ENCODE results near the gene GREB1L. TPM values are rescaled to one million over a fixed set of nuclear protein-coding genes. Genes with fewer than 3 reads are reported as not detected.

The GREB1L gene
- polyA plus RNA-seq, 1 donor from 2014 or later: 23.3 TPM

- H3K9me3 ChIP-seq (ENCODE audit: low read length): no peaks in the 10 kb centered on the region
- H3K36me3 ChIP-seq (ENCODE audit: insufficient read depth, low read length): no peaks in the 10 kb centered on the region
- H3K4me3 ChIP-seq (ENCODE audit: low read length): no peak overlapping the region
- H2AFZ ChIP-seq (ENCODE audit: low read depth, low read length): no peak overlapping the region
- no peaks in the 10 kb centered on the region for H3F3A ChIP-seq (ENCODE audit: insufficient read depth, low read length, poor library complexity, severe bottlenecking)
- H3K9ac ChIP-seq (ENCODE audit: low read length): no peak overlapping the region
- TF ChIP-seq RAD21 (conservative IDR thresholded peaks at IDR 0.05): no peak
- TF ChIP-seq POLR2AphosphoS5 (IDR thresholded peaks at IDR 0.05): no peak
- no peak for TF ChIP-seq EZH2 (IDR thresholded peaks at IDR 0.05; ENCODE audit: borderline replicate concordance, insufficient read depth, low read length, poor library complexity, severe bottlenecking)
- TF ChIP-seq REST (IDR thresholded peaks at IDR 0.05; ENCODE audit: borderline replicate concordance): no peak
- TF ChIP-seq SMC3 (conservative IDR thresholded peaks at IDR 0.05; ENCODE audit: poor library complexity): no peak
- H3K4me2 ChIP-seq (ENCODE audit: low read length): no peak overlapping the region
- no peaks in the 10 kb centered on the region for H3K79me2 ChIP-seq (replicated peaks; ENCODE audit: insufficient read depth, low read length)
- no peak overlapping the region for H3K27ac ChIP-seq (ENCODE audit: low read length)
- no peaks in the 10 kb centered on the region for H3K9me2 ChIP-seq (ENCODE audit: insufficient read depth, low read length)
- no peaks in the 10 kb centered on the region for H4K20me1 ChIP-seq (ENCODE audit: insufficient read depth)
- no peaks in the 10 kb centered on the region for H3K27me3 ChIP-seq (ENCODE audit: insufficient read depth, low read depth, low read length)
Observed at GRCh38 chr18:21484851-21485636, 243.0 kb downstream of the GREB1L start.

DNA sequence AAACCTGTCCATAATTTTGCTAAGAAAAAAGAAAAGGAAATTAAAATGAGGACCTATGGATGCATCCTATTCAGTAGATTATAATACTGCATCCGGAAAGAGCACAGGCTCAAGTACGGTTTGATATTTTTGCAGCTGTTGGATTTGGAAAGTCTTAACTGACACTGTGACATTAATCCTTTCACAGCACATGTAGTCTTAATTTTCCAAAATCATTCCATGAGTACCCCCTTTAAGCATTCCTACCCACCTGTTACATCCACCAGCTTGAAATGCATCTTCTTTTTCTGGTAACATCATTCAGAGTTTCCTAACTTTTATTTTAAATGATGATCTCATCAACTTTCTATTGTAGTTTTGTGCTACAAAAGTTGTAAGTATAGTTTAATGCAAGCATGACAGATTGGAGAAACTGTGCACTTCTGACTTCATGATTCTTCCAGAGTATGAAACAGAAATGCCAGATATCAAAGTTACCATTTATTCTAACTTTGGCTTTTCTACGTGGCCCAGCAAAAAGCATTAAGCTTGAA is 244.9 kb downstream of the GREB1L start:
- no peaks in the 10 kb centered on the region for H3F3A ChIP-seq (ENCODE audit: insufficient read depth, low read length, poor library complexity, severe bottlenecking)
- H3K36me3 ChIP-seq (ENCODE audit: insufficient read depth, low read length): peaks cover 7% of the 10 kb centered on the region
- H3K9ac ChIP-seq (ENCODE audit: low read length): no peak overlapping the region
- no peak overlapping the region for H3K4me2 ChIP-seq (ENCODE audit: low read length)
- no peaks in the 10 kb centered on the region for H3K27me3 ChIP-seq (ENCODE audit: insufficient read depth, low read depth, low read length)
- no peaks in the 10 kb centered on the region for H3K79me2 ChIP-seq (replicated peaks; ENCODE audit: insufficient read depth, low read length)
- H3K9me3 ChIP-seq (ENCODE audit: low read length): no peaks in the 10 kb centered on the region
- no peaks in the 10 kb centered on the region for H4K20me1 ChIP-seq (ENCODE audit: insufficient read depth)
- H2AFZ ChIP-seq (ENCODE audit: low read depth, low read length): no peak overlapping the region
- no peak overlapping the region for H3K27ac ChIP-seq (ENCODE audit: low read length)
- TF ChIP-seq POLR2AphosphoS5 (IDR thresholded peaks at IDR 0.05) (no peak), TAF1 (IDR thresholded peaks at IDR 0.05; ENCODE audit: low read depth) (no peak), EZH2 (IDR thresholded peaks at IDR 0.05; ENCODE audit: borderline replicate concordance, insufficient read depth, low read length, poor library complexity, severe bottlenecking) (no peak), REST (IDR thresholded peaks at IDR 0.05; ENCODE audit: borderline replicate concordance) (no peak), MXI1 (conservative IDR thresholded peaks at IDR 0.05; ENCODE audit: poor library complexity, severe bottlenecking) (no peak), SMC3 (conservative IDR thresholded peaks at IDR 0.05; ENCODE audit: poor library complexity) (no peak)
- TF ChIP-seq, protein P1, sequence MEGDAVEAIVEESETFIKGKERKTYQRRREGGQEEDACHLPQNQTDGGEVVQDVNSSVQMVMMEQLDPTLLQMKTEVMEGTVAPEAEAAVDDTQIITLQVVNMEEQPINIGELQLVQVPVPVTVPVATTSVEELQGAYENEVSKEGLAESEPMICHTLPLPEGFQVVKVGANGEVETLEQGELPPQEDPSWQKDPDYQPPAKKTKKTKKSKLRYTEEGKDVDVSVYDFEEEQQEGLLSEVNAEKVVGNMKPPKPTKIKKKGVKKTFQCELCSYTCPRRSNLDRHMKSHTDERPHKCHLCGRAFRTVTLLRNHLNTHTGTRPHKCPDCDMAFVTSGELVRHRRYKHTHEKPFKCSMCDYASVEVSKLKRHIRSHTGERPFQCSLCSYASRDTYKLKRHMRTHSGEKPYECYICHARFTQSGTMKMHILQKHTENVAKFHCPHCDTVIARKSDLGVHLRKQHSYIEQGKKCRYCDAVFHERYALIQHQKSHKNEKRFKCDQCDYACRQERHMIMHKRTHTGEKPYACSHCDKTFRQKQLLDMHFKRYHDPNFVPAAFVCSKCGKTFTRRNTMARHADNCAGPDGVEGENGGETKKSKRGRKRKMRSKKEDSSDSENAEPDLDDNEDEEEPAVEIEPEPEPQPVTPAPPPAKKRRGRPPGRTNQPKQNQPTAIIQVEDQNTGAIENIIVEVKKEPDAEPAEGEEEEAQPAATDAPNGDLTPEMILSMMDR (IDR thresholded peaks at IDR 0.05; ENCODE audit: poor library complexity, severe bottlenecking): no peak
- no peaks in the 10 kb centered on the region for H3K9me2 ChIP-seq (ENCODE audit: insufficient read depth, low read length)
- no peak overlapping the region for H3K4me3 ChIP-seq (ENCODE audit: low read length)
